Loucy (cell line): ENCODE data around the gene CTNNA2.

Source experiments
- H2AFZ ChIP-seq: fragments of 200-600 bp; sonication (generic); 2 replicates; pipeline ENCODE4 v1.6.0; 2016; ENCODE audit warnings: antibody characterized with exemption, mild to moderate bottlenecking, low read length, moderate library complexity
- H3F3A ChIP-seq: fragments of 200-600 bp; 2 replicates; pipeline ENCODE4 v1.6.0; 2016; ENCODE audit warnings: antibody characterized with exemption, low read depth, mild to moderate bottlenecking
- H3K27me3 ChIP-seq: fragments of 200-600 bp; sonication (generic); 2 replicates; pipeline ENCODE4 v1.6.1; 2014; ENCODE audit warnings: low read length, mild to moderate bottlenecking; ENCODE audit not compliant: insufficient read depth, poor library complexity, severe bottlenecking
- H3K36me3 ChIP-seq: fragments of 200-600 bp; sonication (generic); 2 replicates; pipeline ENCODE4 v1.6.1; 2016; ENCODE audit warnings: low read length; ENCODE audit not compliant: insufficient read depth
- H3K4me1 ChIP-seq: fragments of 200-600 bp; sonication (generic); 2 replicates; pipeline ENCODE4 v1.5.1; 2014; ENCODE audit warnings: low read length, mild to moderate bottlenecking; ENCODE audit not compliant: insufficient read depth, poor library complexity, severe bottlenecking
- H3K4me2 ChIP-seq: fragments of 200-600 bp; sonication (generic); 2 replicates; pipeline ENCODE4 v1.6.0; 2014; ENCODE audit warnings: antibody characterized with exemption, low read length, low read depth, mild to moderate bottlenecking; ENCODE audit not compliant: poor library complexity, severe bottlenecking
- H3K4me3 ChIP-seq: fragments of 200-600 bp; sonication (generic); 2 replicates; pipeline ENCODE4 v1.5.1; 2014; ENCODE audit warnings: low read length, mild to moderate bottlenecking, mixed read lengths; ENCODE audit not compliant: poor library complexity, severe bottlenecking
- H3K79me2 ChIP-seq: fragments of 200-600 bp; sonication (generic); 2 replicates; pipeline ENCODE4 v1.6.1; 2014; ENCODE audit warnings: low read length; ENCODE audit not compliant: insufficient read depth
- H3K9ac ChIP-seq: fragments of 200-600 bp; sonication (generic); 2 replicates; pipeline ENCODE4 v1.6.0; 2014; ENCODE audit warnings: mild to moderate bottlenecking, low read depth, low read length, moderate library complexity; ENCODE audit not compliant: poor library complexity, severe bottlenecking
- H3K9me2 ChIP-seq: fragments of 200-600 bp; sonication (generic); replicated peaks from 2 replicates; pipeline ENCODE4 v1.6.1; 2016; ENCODE audit warnings: low read depth, low read length, mixed read lengths
- H3K9me3 ChIP-seq: fragments of 200-600 bp; sonication (generic); 2 replicates; pipeline ENCODE4 v1.6.1; 2014; ENCODE audit warnings: mild to moderate bottlenecking, antibody characterized with exemption, low read length, low read depth; ENCODE audit not compliant: insufficient read depth
- H4K20me1 ChIP-seq: fragments of 200-600 bp; sonication (generic); 2 replicates; pipeline ENCODE4 v1.6.0; 2014; ENCODE audit warnings: antibody characterized with exemption, low read length, mild to moderate bottlenecking; ENCODE audit not compliant: insufficient read depth, poor library complexity, severe bottlenecking
- CTCF ChIP-seq: fragments of 200-600 bp; sonication (generic); conservative IDR thresholded peaks from 2 replicates; pipeline ENCODE4 v1.5.1; 2014; ENCODE audit warnings: mild to moderate bottlenecking, antibody characterized with exemption, low read length
- EZH2phosphoT487 ChIP-seq: fragments of 200-600 bp; IDR thresholded peaks from 2 replicates; pipeline ENCODE4 v1.6.1; 2018; ENCODE audit warnings: antibody characterized with exemption, mild to moderate bottlenecking, moderate library complexity, borderline replicate concordance

CTNNA2 gene

GRCh38 chr2:79758042-79758441 is 245.2 kb downstream of the CTNNA2 start:
- Histone ChIP-seq H3K9me2 (no peaks in the 10 kb centered on the region), H2AFZ (no peak overlapping the region), H3K4me1 (no peaks in the 10 kb centered on the region), H3K36me3 (no peaks in the 10 kb centered on the region), H3K4me2 (no peak overlapping the region), H3K9ac (no peak overlapping the region), H4K20me1 (no peaks in the 10 kb centered on the region), H3K27me3 (no peaks in the 10 kb centered on the region), H3K9me3 (no peaks in the 10 kb centered on the region), H3F3A (no peaks in the 10 kb centered on the region), H3K4me3 (no peak overlapping the region), H3K79me2 (no peaks in the 10 kb centered on the region)
- TF ChIP-seq CTCF (no peak), EZH2phosphoT487 (no peak)

- TF ChIP-seq EZH2phosphoT487 (no peak), CTCF (no peak)
- Histone ChIP-seq H3K36me3 (no peaks in the 10 kb centered on the region), H3F3A (no peaks in the 10 kb centered on the region), H3K4me3 (no peak overlapping the region), H3K9me3 (no peaks in the 10 kb centered on the region), H3K4me2 (no peak overlapping the region), H3K9ac (no peak overlapping the region), H3K27me3 (no peaks in the 10 kb centered on the region), H3K79me2 (no peaks in the 10 kb centered on the region), H3K9me2 (no peaks in the 10 kb centered on the region), H4K20me1 (no peaks in the 10 kb centered on the region), H2AFZ (no peak overlapping the region), H3K4me1 (no peaks in the 10 kb centered on the region)
Observed at GRCh38 chr2:79758749-79759282, 246.0 kb downstream of the CTNNA2 start.

GRCh38 chr2:79770926-79771325 is 258.1 kb downstream of the CTNNA2 start:
- Histone ChIP-seq H3K9me3 (no peaks in the 10 kb centered on the region), H3K9me2 (no peaks in the 10 kb centered on the region), H3F3A (no peaks in the 10 kb centered on the region), H4K20me1 (no peaks in the 10 kb centered on the region), H3K36me3 (no peaks in the 10 kb centered on the region), H3K79me2 (no peaks in the 10 kb centered on the region), H3K9ac (no peak overlapping the region), H3K4me3 (no peak overlapping the region), H3K4me1 (no peaks in the 10 kb centered on the region), H3K27me3 (no peaks in the 10 kb centered on the region), H3K4me2 (no peak overlapping the region), H2AFZ (no peak overlapping the region)
- TF ChIP-seq CTCF = no peak
- TF ChIP-seq EZH2phosphoT487 = no peak
